Subcutaneous abdominal adipose tissue (tissue), 5 donors: Measurements from ENCODE around the gene GCKR.

Experiments used
- H3K27ac ChIP-seq: one replicate; pipeline ENCODE4 v1.7.0; 2013; ENCODE audit warnings: low read depth, mild to moderate bottlenecking, inconsistent platforms, low read length, moderate library complexity
- H3K27me3 ChIP-seq, 5 donors: one replicate each; pipeline ENCODE4 v1.7.0; 2013; ENCODE audit warnings: low read length in 5 of 5, inconsistent platforms in 1 of 5; ENCODE audit not compliant: control insufficient read depth in 5 of 5, insufficient read depth in 4 of 5
- H3K36me3 ChIP-seq, 5 donors: one replicate each; pipeline ENCODE4 v1.7.0; 2013; ENCODE audit warnings: low read length in 5 of 5; ENCODE audit not compliant: control insufficient read depth in 5 of 5, insufficient read depth in 5 of 5
- H3K4me1 ChIP-seq, 5 donors: one replicate each; pipeline ENCODE4 v1.7.0; 2013; ENCODE audit warnings: low read length in 5 of 5, mild to moderate bottlenecking in 3 of 5, moderate library complexity in 1 of 5; ENCODE audit not compliant: control insufficient read depth in 5 of 5, insufficient read depth in 5 of 5
- H3K4me3 ChIP-seq, 5 donors: one replicate each; pipeline ENCODE4 v1.7.0; 2013; ENCODE audit warnings: low read length in 5 of 5, low read depth in 1 of 5
- H3K9ac ChIP-seq, 5 donors: one replicate each; pipeline ENCODE4 v1.7.0; 2013; ENCODE audit warnings: low read length in 5 of 5, mild to moderate bottlenecking in 4 of 5, moderate library complexity in 3 of 5
- H3K9me3 ChIP-seq, 5 donors: one replicate each; pipeline ENCODE4 v1.7.0; 2013; ENCODE audit warnings: low read length in 5 of 5; ENCODE audit not compliant: control insufficient read depth in 5 of 5
- donor health status: healthy.
- donor health status: healthy.
- donor health status: healthy.
- donor health status: healthy.
- donor health status: healthy.

The GCKR gene

GRCh38 chr2:27561060-27561459, 64.4 kb downstream of the GCKR start:
- H3K36me3 ChIP-seq = no peaks in the 10 kb centered on the region
- no peak overlapping the region for H3K9ac ChIP-seq
- H3K9me3 ChIP-seq = no peaks in the 10 kb centered on the region
- no peak overlapping the region for H3K27ac ChIP-seq
- peaks cover 0 to 8% (median 3%) of the 10 kb centered on the region in 5 donors for H3K27me3 ChIP-seq
- no peak overlapping the region for H3K4me3 ChIP-seq
- no peaks in the 10 kb centered on the region for H3K4me1 ChIP-seq

DNA sequence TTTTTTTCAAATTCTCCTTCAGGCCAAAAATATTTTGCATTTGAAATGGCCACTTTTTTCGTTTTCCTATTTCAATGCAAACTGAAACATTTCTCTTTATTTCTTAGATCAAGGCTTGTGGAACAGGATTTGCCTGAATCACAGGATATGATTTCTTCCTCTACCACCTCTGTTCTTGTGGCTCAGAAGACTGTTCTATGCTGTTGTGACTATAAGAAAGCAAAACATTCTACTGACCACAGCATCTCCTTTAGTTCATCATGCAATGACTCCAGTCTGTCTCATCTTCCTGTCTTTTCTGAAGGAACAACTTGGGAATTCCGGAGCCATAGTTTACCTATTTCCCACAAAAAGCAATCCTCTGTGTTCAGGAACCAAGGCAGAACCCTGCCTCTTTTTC, 70.0 kb downstream of the GCKR start:
- Histone ChIP-seq H3K27me3 (peaks cover 0 to 6% (median 3%) of the 10 kb centered on the region in 5 donors), H3K4me3 (no peak overlapping the region), H3K4me1 (no peaks in the 10 kb centered on the region), H3K9me3 (peaks cover 0 to 5% (median 0%) of the 10 kb centered on the region in 5 donors), H3K9ac (no peak overlapping the region), H3K27ac (no peak overlapping the region), H3K36me3 (no peaks in the 10 kb centered on the region)

- H3K9ac ChIP-seq = no peak overlapping the region
- peaks cover 0 to 28% (median 24%) of the 10 kb centered on the region in 5 donors for H3K9me3 ChIP-seq
- no peak overlapping the region for H3K27ac ChIP-seq
- no peak overlapping the region for H3K4me3 ChIP-seq
- H3K36me3 ChIP-seq = no peaks in the 10 kb centered on the region
- H3K4me1 ChIP-seq = no peaks in the 10 kb centered on the region
- peaks cover 0 to 6% (median 3%) of the 10 kb centered on the region in 5 donors for H3K27me3 ChIP-seq
Observed at GRCh38 chr2:27569398-27569797, 72.8 kb downstream of the GCKR start.

GRCh38 chr2:27571197-27571596, 74.6 kb downstream of the GCKR start:
- no peak overlapping the region for H3K27ac ChIP-seq
- peaks cover 0 to 6% (median 0%) of the 10 kb centered on the region in 5 donors for H3K27me3 ChIP-seq
- no peak overlapping the region for H3K9ac ChIP-seq
- peaks cover 0 to 46% (median 37%) of the 10 kb centered on the region in 5 donors for H3K9me3 ChIP-seq
- H3K4me3 ChIP-seq = no peak overlapping the region
- H3K4me1 ChIP-seq = no peaks in the 10 kb centered on the region
- no peaks in the 10 kb centered on the region for H3K36me3 ChIP-seq

GRCh38 chr2:27571681-27572080, 75.0 kb downstream of the GCKR start:
- no peak overlapping the region for H3K27ac ChIP-seq
- peaks cover 3 to 50% (median 42%) of the 10 kb centered on the region in 5 donors for H3K9me3 ChIP-seq

DNA sequence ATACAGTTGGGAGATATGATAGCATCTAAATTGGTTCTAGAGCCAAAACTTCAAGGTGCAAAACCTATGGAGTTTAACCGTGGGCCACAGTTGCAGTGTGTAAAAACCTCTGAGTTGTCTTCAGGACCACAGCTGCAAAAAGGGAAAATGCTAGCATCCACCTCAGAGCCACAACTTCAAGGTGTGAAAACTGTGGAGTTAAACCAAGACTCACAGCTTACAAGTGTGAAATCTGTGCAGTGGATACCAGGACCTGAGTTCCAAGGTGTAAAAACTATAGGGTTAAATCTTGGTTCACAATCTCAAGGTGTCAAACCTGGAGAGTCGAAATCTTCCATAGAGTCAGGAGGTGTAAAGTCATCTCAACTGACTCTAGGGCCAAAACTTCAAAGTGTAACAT, 75.8 kb downstream of the GCKR start:
- H3K9me3 ChIP-seq = peaks cover 7 to 58% (median 49%) of the 10 kb centered on the region in 5 donors
- no peak overlapping the region for H3K9ac ChIP-seq
- H3K4me1 ChIP-seq = no peaks in the 10 kb centered on the region
- H3K4me3 ChIP-seq = no peak overlapping the region
- no peaks in the 10 kb centered on the region for H3K36me3 ChIP-seq
- H3K27me3 ChIP-seq = peaks cover 0 to 6% (median 0%) of the 10 kb centered on the region in 5 donors
- no peak overlapping the region for H3K27ac ChIP-seq

More at GRCh38 chr2:27571681-27572080, 75.0 kb downstream of the GCKR start:
- Histone ChIP-seq H3K4me3 (no peak overlapping the region), H3K36me3 (no peaks in the 10 kb centered on the region), H3K9ac (no peak overlapping the region), H3K4me1 (no peaks in the 10 kb centered on the region), H3K27me3 (peaks cover 0 to 6% (median 0%) of the 10 kb centered on the region in 5 donors)

DNA sequence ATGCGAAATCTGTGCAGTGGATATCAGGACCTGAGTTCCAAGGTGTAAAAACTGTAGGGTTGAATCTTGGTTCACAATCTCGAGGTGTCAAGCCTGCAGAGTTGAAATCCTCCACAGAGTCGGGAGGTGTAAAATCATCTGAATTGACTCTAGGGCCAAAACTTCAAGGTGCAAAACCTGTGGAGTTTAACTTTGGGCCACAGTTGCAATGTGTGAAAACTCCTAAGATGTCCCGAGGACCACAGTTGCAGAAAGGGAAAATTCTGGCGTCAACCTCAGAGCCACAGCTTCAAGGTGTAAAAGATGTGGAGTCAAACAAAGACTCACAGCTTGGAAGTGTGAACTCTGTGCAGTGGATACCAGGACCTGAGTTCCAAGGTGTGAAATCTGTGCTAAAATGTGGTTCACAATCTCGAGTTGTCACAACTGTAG, 76.4 kb downstream of the GCKR start:
- Histone ChIP-seq H3K4me3 (no peak overlapping the region), H3K36me3 (no peaks in the 10 kb centered on the region), H3K27ac (no peak overlapping the region), H3K9me3 (peaks cover 11 to 63% (median 55%) of the 10 kb centered on the region in 5 donors), H3K9ac (no peak overlapping the region), H3K4me1 (no peaks in the 10 kb centered on the region), H3K27me3 (peaks cover 0 to 6% (median 0%) of the 10 kb centered on the region in 5 donors)
